ENCODE measurements around the gene TMPRSS15.

DNA sequence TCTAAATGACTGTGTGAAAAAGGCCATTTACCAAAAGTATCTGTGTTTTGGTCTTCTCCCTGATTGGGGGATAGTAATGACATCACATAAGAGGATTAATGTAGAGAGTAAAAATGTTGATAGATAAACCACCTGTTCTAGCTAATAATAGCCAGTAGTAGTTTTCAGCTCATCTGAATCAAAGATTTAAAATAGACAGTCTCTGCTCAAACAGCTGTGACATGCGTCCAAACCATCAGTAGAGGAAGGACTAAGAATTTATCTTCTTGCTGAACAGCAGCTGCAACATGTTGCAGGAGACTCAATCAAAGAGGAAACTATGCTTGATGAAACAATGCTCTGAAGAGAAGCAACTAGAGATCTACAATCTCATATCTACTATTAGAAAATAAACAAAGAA is 21.4 kb downstream of the TMPRSS15 start:
- TF ChIP-seq, protein P1, sequence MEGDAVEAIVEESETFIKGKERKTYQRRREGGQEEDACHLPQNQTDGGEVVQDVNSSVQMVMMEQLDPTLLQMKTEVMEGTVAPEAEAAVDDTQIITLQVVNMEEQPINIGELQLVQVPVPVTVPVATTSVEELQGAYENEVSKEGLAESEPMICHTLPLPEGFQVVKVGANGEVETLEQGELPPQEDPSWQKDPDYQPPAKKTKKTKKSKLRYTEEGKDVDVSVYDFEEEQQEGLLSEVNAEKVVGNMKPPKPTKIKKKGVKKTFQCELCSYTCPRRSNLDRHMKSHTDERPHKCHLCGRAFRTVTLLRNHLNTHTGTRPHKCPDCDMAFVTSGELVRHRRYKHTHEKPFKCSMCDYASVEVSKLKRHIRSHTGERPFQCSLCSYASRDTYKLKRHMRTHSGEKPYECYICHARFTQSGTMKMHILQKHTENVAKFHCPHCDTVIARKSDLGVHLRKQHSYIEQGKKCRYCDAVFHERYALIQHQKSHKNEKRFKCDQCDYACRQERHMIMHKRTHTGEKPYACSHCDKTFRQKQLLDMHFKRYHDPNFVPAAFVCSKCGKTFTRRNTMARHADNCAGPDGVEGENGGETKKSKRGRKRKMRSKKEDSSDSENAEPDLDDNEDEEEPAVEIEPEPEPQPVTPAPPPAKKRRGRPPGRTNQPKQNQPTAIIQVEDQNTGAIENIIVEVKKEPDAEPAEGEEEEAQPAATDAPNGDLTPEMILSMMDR (IDR thresholded peaks at IDR 0.05; ENCODE audit: low read depth, low read length, missing input control): no peak
- TF ChIP-seq, protein P2, sequence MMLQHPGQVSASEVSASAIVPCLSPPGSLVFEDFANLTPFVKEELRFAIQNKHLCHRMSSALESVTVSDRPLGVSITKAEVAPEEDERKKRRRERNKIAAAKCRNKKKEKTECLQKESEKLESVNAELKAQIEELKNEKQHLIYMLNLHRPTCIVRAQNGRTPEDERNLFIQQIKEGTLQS (IDR thresholded peaks at IDR 0.05): no peak
- TF ChIP-seq, protein P3, sequence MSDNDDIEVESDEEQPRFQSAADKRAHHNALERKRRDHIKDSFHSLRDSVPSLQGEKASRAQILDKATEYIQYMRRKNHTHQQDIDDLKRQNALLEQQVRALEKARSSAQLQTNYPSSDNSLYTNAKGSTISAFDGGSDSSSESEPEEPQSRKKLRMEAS (IDR thresholded peaks at IDR 0.05): no peak
- no peak for TF ChIP-seq SP1 (IDR thresholded peaks at IDR 0.05)
- TF ChIP-seq YY1 (IDR thresholded peaks at IDR 0.05): no peak
